ENCODE data around the gene GAS7.

GAS7 gene

DNA sequence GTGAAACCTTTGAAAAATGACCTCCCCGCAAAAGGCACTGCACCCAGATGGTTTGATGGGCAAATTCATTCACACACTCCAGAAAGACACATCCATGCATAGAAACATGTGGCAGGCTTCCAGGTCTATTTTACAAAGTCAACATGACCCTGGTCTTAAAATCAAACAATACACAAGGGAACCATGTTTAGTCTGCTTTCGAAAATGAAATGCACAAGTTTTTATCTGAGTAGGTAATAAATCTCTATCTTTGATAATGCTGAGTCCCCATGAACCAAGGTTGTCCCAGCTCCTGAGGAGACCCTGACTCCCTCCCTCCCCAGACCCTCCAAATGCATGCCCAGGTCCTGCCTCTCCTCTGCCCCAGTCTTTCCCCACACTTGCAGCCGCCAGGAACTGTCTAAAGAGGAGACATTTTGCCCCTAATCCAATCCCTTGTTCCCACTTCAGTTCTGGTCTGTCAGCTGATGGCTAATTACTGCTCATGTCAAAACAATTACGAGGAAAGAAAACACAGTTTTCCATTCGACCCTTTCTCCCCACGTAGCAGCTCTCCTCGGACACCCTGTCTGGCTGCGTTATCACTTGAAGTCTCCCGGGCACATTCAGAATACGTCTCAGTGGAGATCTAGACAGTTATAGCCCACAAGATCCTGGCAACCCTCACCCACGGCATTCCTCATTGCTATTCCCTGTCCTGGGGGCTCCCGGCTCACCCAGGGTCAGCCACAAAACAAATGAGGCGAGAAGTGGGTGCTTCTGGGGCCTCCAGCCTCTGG lies 224.5 kb downstream of the GAS7 start:
- no peak for DNase-seq

- no peak for DNase-seq
Observed at GRCh38 chr17:9971991-9972390, 226.4 kb downstream of the GAS7 start.

GRCh38 chr17:9969301-9969935 lies 229.0 kb downstream of the GAS7 start:
- DNase-seq = no peak

DNA sequence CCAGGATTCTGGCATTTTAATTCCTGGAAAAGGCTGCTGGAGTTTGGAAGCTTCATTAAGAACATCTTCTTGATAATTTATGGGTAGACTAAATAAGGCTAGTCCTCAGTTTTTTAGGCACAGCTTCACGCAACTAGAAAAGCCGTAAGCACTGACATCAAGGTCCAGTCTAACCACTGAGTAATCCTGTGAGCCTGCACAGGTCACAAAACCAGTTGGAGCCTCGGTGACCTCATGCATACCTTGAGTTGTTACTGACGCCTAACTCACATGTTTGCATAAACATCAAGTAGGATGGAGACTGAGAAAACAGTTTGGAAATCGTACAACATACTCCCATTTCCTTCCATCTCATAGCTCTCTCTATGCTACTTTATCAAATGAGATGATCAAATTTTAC lies 229.5 kb downstream of the GAS7 start:
- DNase-seq = no peak

DNA sequence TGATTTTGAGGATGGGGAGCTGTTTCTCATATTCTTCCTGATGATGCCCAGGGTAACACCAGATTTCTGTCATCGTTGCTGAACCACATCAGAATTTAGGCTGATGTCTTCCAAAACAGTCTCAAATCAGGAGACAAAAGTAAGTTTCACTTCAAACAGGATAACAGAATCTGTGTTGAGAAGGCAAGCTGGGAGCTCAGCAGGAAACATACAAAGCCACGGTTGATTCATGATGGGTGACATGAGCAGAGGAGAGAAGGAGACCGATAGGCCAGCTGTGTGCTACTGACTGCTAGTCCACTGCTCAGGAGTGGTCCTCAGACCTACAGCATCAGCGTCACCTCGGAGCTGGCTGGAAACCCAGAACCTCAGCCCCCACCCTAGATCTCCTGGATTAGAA lies 230.4 kb downstream of the GAS7 start:
- DNase-seq = no peak

DNA sequence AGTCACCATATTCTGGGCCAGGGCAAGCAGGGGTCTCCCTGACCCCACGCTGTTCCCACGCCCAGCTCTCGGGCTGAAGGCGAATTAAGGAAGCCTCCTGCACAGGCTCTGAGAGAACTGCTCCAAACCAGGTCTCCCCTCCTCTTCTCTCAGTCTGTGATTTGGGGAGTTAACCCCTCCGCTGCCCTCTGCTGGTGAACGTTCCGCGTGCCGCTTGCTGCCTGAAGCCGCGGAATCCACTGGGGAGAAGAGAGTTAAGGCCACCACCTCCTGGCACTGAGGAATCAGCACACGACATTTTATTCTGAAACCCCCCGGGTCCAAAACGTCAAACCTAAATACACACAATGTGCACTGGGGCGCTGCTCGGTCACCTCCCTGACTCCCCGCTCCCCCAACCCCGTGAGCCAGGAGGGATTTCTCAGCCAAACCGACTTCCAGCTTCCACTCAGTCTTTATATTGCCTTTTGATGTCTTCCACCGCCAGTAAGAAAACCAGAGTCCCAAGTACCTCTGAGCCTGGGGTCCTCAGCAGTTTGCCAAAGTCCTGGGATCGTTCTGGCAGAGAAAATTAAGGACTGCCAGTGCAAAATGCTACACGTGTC lies 238.9 kb downstream of the GAS7 start:
- no peak for DNase-seq

GRCh38 chr17:9958586-9959281 lies 239.7 kb downstream of the GAS7 start:
- no peak for DNase-seq

DNA sequence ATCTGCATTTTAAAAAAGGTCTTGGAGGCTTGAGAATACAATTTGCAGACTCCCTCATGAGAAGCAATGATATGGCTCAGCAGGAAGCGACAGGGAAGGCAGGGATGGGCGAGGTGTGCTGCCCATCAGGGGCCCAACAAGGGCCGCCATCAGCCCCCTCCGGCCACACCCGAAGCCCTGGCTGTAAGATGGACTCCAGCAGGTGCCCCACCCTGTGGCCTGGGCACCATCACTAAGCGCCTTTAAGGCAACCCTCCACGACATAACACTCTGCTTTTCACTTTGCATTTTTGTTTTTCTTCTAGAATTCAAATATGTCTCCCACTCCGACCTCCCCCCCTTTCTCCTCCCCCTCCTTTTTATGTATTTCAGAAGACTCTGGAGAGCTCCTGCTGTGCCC lies 241.2 kb downstream of the GAS7 start:
- no peak for DNase-seq

GRCh38 chr17:9956474-9957131 lies 241.8 kb downstream of the GAS7 start:
- DNase-seq = no peak

- no peak for DNase-seq
Observed at GRCh38 chr17:9953492-9953891, 244.9 kb downstream of the GAS7 start.

DNA sequence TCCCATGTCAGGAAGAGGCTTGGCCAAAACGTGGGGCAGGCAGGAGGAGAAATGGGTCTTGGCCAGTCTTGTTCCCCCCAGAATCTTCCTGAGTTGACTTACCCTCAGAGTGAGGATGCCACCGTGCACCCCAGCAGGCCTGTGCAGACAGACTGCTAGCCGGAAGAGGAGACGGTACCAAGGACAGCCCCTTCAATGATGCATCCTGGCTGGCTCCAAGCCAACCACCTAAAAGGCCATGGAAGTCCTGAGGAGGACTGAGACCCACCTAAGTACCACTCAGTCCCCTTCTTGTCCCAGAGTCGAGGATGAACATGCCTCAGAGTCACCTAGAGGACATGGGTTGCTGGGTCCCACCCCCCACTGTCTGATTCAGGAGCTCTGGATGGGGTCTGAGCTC lies 246.6 kb downstream of the GAS7 start:
- DNase-seq = no peak

DNA sequence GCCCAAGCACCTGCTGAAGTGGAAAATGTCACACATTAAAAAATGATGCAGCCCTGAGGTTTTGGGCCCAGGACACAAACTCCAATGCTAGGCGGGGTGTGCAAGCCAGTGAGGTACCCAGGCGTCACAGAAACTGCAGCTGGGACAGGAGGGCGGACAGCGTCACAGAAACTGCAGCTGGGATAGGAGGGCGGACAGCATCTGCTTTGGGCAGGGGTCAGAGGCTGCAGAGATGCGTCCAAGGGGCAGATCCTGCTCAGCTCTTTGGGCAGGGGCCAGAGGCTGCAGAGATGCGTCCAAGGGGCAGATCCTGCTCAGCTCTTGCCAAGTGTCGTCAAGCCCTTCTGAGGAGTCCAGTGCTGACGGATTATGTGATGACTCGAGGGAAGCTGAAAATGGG lies 249.5 kb downstream of the GAS7 start:
- no peak for DNase-seq

DNA sequence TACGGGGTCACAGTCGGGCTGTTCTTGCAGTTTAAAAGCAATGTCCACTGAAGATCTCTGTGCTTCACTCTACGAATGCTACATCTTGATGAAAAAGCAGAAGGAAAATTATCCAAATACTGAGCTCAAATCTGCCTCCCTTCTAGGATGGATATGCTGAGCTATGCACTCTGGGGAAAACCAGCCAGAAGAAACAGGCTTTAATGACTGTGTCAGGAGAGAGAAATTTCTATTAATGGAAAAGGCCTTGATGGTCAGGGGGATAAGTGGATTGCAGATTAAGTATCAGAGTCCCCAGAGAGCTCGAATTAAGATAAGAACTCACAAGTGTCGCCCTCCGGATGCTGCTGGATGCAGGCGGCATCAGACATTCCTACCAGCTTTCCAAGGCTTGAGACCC lies 253.7 kb downstream of the GAS7 start:
- no peak for DNase-seq

DNA sequence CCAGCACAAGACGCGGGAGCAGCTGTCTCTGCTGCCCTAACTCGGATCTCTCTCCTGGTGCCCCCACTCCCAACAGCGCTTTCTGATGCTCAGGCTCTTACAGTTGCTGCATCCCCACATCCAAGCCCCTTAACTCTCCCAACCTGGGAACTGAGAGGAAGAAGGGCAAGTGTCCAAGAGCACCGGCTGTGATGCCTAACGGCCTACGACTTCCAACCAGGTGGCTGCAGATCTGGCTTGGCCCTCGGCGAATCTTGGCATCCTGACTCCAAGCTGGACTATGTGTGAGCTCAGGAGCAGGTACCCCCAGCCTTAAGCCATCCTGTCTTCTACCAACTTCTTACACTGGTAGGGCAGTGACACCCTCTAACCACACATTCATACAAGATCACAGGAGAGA lies 255.1 kb downstream of the GAS7 start:
- no peak for DNase-seq

DNA sequence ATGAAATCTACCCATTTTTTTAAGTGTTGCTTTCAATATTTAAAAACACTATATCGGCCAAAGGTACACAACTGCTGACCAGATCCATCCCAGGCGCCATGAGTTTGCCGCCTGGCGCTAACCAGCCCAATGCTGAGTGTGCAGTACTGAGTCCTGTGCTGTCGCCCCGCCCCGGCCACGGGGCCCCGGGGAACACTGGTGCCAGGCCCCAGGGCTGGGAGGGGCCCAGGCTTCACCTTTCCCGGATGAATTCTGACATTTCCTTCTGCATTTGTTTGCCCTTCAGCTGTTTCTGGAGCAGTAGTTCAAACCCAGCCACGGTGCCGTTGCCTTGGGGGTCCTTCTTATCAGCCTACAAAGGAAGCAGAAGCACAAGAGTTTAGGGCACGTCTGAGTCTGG lies 255.5 kb downstream of the GAS7 start:
- DNase-seq = no peak

DNA sequence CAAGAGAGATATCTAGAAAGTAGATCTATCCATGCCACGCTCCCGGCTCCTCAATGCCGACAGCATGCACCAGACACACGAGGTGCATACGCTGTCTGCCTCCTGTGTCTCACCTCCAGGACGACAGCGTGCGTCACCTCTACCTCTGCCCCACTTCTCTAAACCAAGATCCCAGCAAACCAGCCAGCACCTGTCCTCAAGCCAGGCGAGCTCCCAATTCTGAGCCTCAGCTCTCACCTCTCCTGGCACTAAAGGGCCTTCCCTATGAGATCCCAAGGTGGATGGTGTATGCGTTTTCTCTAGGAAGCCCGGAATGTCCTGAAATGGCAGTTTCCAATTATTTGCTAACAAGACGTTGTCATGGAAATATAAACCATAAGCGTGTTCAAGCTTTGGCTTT lies 257.1 kb downstream of the GAS7 start:
- no peak for DNase-seq

- DNase-seq = no peak
Observed at GRCh38 chr17:9940841-9941240, 257.6 kb downstream of the GAS7 start.

GRCh38 chr17:9938764-9939163 lies 259.6 kb downstream of the GAS7 start:
- no peak for DNase-seq

- no peak for DNase-seq
Observed at GRCh38 chr17:9937901-9938300, 260.5 kb downstream of the GAS7 start.

- no peak for DNase-seq
Observed at GRCh38 chr17:9937241-9937761, 261.1 kb downstream of the GAS7 start.

DNA sequence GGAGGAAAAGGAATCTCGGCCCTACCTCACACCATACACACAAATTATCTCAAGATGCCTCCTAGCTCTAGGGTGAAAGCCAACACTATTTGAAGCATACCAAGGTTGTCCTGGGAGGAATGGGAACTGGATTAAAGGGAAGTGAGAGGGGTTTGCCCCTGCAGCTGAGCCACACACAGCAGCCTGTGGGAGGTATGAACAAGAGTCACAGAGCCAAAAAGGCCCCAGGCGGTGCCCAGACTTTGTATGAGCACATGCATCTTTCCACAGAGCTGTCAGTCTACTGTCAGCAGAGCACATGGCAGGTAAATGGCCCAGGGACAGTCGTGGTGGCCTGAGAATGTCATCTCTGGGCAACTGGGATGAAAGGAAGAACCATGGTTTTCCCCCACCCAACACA lies 262.3 kb downstream of the GAS7 start:
- DNase-seq = no peak

GRCh38 chr17:9935408-9935807 lies 263.0 kb downstream of the GAS7 start:
- DNase-seq = no peak

GRCh38 chr17:9934331-9934730 lies 264.1 kb downstream of the GAS7 start:
- no peak for DNase-seq
